Lower lobe of right lung (tissue), 2 donors: ENCODE measurements around the gene MLST8. TPM values are rescaled to one million over a fixed set of nuclear protein-coding genes. Genes with fewer than 3 reads are reported as not detected.

Source experiments
- ATAC-seq, 2 donors: fragments of 200-7000 bp; cut with Tn5 transposase; one replicate each; pipeline ENCODE4 v1.9.1; 2020 to 2022; ENCODE audit warnings: mild to moderate bottlenecking in 2 of 2, moderate library complexity in 2 of 2
- DNase-seq: peaks from one replicate; pipeline ENCODE4 v3.0.0-alpha.2; 2020
- H3K27ac ChIP-seq: fragments of 200-600 bp; one replicate; pipeline ENCODE4 v1.8.0; 2022
- H3K27me3 ChIP-seq: fragments of 200-600 bp; one replicate; pipeline ENCODE4 v1.8.0; 2022; ENCODE audit warnings: low read depth
- H3K36me3 ChIP-seq: fragments of 200-600 bp; one replicate; pipeline ENCODE4 v1.8.0; 2022; ENCODE audit warnings: mild to moderate bottlenecking
- H3K4me1 ChIP-seq: fragments of 200-600 bp; one replicate; pipeline ENCODE4 v1.8.0; 2022
- H3K4me3 ChIP-seq: fragments of 200-600 bp; one replicate; pipeline ENCODE4 v1.8.0; 2022; ENCODE audit warnings: mild to moderate bottlenecking
- H3K9me3 ChIP-seq: fragments of 200-600 bp; one replicate; pipeline ENCODE4 v1.8.0; 2022
- intact Hi-C: fragments of 100-400 bp; cut with DNase I; formaldehyde crosslinking; loops from one replicate; pipeline ENCODE4 v1.11.0; 2022
- total RNA-seq: library from RNA; stranded (reverse); fragmentation: NEBNext Ultra II Directional; extraction: Animal tissue kit (Norgen Biotek cat#: 25700); gene quantifications from one replicate; pipeline ENCODE4 v1.2.1, GENCODE V29; 2021
- TF ChIP-seq, protein P1 (sequence below): fragments of 200-600 bp; IDR thresholded peaks from one replicate; pipeline ENCODE4 v1.8.0; 2022; ENCODE audit warnings: antibody characterized with exemption, mild to moderate bottlenecking
- donor health status: DM: no; HTN: yes; CAD: no; lungs with severe emphysema.

The MLST8 gene
- total RNA-seq, 1 donor from 2014 or later = 26.6 TPM

DNA sequence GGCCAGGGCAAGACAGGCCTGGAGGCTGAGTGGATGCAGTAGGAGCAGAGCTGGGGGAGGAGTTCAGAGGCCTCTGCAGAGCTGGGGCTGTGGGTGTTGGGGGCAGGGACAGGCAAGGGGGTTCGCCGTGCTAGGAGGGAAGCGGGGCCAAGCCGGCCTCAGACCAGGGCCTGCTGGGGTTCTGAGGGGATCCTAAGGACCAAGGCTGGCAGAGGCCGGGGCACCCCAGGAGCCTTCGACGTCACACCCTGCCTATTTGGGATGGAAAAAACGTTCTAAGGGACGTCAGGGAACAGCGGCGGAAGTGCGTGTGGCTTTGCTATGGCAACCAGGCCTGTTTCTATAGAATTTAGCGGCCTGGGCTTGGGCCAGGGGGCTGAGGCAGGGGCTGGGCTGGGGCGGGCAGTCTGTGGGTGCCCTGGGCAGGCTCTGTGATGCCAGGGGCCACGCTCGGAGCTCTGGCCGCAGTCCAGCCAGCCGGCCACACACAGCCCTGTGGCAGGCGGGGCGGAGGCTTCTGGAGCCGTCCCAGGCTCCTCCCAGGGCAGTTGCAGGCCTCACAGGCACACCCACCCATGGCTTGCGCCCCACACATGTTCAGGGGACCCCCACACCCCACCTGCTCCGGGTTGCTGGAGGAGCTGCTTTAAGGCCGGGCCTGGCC lies 45.9 kb upstream of the MLST8 start:
- peaks cover 3% of the 10 kb centered on the region for H3K36me3 ChIP-seq
- TF ChIP-seq, protein P1, sequence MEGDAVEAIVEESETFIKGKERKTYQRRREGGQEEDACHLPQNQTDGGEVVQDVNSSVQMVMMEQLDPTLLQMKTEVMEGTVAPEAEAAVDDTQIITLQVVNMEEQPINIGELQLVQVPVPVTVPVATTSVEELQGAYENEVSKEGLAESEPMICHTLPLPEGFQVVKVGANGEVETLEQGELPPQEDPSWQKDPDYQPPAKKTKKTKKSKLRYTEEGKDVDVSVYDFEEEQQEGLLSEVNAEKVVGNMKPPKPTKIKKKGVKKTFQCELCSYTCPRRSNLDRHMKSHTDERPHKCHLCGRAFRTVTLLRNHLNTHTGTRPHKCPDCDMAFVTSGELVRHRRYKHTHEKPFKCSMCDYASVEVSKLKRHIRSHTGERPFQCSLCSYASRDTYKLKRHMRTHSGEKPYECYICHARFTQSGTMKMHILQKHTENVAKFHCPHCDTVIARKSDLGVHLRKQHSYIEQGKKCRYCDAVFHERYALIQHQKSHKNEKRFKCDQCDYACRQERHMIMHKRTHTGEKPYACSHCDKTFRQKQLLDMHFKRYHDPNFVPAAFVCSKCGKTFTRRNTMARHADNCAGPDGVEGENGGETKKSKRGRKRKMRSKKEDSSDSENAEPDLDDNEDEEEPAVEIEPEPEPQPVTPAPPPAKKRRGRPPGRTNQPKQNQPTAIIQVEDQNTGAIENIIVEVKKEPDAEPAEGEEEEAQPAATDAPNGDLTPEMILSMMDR = no peak
- intact Hi-C loops = no loop called here
- H3K4me1 ChIP-seq = peaks cover 63% of the 10 kb centered on the region
- no peaks in the 10 kb centered on the region for H3K9me3 ChIP-seq
- H3K27ac ChIP-seq = peak overlapping the region; percentile 75
- H3K27me3 ChIP-seq = no peaks in the 10 kb centered on the region
- ATAC-seq = no peak
- no peak for DNase-seq
- peak overlapping the region; percentile 33 for H3K4me3 ChIP-seq

- no peak for DNase-seq
- intact Hi-C loops = no loop called here
- TF ChIP-seq, protein P1 = no peak
- Histone ChIP-seq H3K4me3 (no peak overlapping the region), H3K36me3 (peaks cover 7% of the 10 kb centered on the region), H3K27me3 (no peaks in the 10 kb centered on the region), H3K27ac (peak overlapping the region; percentile 53), H3K4me1 (peaks cover 55% of the 10 kb centered on the region), H3K9me3 (no peaks in the 10 kb centered on the region)
- ATAC-seq = peak; percentile 5
These were observed 44.2 kb upstream of the MLST8 start for GRCh38 chr16:2160915-2161551.

DNA sequence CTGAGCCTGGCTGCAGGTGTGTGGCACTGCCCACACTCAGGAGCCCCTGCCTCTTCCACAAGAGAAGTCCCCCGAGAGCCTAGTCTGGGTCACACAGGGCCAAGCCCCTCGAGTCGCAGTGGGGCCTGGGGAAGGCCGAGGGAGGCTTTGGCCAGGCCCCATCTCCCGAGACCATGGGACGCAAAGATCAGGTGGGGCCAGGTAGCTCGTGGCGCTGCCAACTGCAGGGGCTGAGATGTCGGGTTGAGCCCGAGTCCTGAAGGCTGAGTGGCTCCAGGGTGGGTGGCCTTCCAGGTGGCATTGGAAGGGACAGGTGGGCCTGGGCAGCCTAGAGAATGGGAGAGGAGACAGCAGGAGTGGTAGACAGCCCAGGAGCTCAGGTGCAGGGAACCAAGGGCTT lies 43.3 kb upstream of the MLST8 start:
- ATAC-seq (no peak), DNase-seq (no peak)
- TF ChIP-seq, protein P1 = no peak
- peaks cover 47% of the 10 kb centered on the region for H3K4me1 ChIP-seq
- H3K27ac ChIP-seq = no peak overlapping the region
- no peak overlapping the region for H3K4me3 ChIP-seq
- H3K36me3 ChIP-seq = peaks cover 16% of the 10 kb centered on the region
- H3K27me3 ChIP-seq = no peaks in the 10 kb centered on the region
- intact Hi-C loops = no loop called here
- no peaks in the 10 kb centered on the region for H3K9me3 ChIP-seq

- TF ChIP-seq, protein P1 = no peak
- Histone ChIP-seq H3K9me3 (no peaks in the 10 kb centered on the region), H3K4me1 (peaks cover 39% of the 10 kb centered on the region), H3K27me3 (no peaks in the 10 kb centered on the region), H3K27ac (no peak overlapping the region), H3K36me3 (peaks cover 24% of the 10 kb centered on the region), H3K4me3 (no peak overlapping the region)
- ATAC-seq (no peak), DNase-seq (no peak)
- intact Hi-C loops = no loop called here
These were observed 42.6 kb upstream of the MLST8 start for GRCh38 chr16:2162676-2163118.

- DNase-seq (no peak), ATAC-seq (no peak)
- Histone ChIP-seq H3K27me3 (no peaks in the 10 kb centered on the region), H3K27ac (no peak overlapping the region), H3K36me3 (peaks cover 30% of the 10 kb centered on the region), H3K9me3 (no peaks in the 10 kb centered on the region), H3K4me1 (peaks cover 33% of the 10 kb centered on the region), H3K4me3 (no peak overlapping the region)
- intact Hi-C loops = no loop called here
- TF ChIP-seq, protein P1 = no peak
These were observed 41.9 kb upstream of the MLST8 start for GRCh38 chr16:2163211-2163881.
